ENCODE data around the gene SBF2.

DNA sequence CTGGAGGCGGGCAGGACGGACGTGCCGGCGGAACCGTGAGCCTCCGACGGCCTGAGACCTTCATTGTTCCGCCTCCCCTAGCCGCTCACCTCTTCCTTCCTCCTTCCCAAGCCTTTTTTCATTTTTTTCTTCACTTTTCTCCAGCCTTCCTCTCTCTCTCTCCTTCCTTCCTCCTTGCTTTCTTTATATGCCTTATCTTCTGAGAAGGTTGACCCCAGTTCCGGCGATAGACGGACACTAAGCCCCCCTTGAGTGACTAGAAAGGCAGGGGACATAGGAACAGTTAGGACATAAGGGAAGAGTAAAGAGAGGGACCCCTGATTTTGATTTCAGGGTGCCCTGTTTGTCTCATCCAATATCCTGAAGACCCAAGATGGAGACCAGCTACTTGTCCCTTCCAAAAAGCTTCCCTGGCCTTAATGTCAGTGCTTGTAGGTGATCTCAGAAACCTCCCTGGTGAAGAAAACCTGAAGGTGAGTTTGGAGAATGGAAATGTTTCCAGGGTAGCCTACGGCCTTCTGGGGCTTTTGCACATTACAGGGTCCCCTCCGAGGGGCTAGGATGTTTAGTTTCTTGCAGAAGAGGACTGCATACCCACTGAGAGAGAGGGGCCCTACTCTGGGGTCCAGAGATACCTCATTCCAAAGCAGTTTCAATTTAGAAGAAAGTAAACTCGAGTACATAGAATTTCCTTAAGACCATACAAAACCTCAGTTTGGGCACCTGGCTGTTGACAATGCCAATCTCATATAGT is 14.4 kb upstream of the SBF2 start:
- TF ChIP-seq, protein P1, sequence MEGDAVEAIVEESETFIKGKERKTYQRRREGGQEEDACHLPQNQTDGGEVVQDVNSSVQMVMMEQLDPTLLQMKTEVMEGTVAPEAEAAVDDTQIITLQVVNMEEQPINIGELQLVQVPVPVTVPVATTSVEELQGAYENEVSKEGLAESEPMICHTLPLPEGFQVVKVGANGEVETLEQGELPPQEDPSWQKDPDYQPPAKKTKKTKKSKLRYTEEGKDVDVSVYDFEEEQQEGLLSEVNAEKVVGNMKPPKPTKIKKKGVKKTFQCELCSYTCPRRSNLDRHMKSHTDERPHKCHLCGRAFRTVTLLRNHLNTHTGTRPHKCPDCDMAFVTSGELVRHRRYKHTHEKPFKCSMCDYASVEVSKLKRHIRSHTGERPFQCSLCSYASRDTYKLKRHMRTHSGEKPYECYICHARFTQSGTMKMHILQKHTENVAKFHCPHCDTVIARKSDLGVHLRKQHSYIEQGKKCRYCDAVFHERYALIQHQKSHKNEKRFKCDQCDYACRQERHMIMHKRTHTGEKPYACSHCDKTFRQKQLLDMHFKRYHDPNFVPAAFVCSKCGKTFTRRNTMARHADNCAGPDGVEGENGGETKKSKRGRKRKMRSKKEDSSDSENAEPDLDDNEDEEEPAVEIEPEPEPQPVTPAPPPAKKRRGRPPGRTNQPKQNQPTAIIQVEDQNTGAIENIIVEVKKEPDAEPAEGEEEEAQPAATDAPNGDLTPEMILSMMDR (IDR thresholded peaks at IDR 0.05): no peak
- no peak for TF ChIP-seq EZH2 (IDR thresholded peaks at IDR 0.05; ENCODE audit: borderline replicate concordance, insufficient read depth, low read depth, low read length, poor library complexity, severe bottlenecking)

Data from B cell (primary cell).